ENCODE results near the gene ONECUT3. TPM values are rescaled to one million over a fixed set of nuclear protein-coding genes. Genes with fewer than 3 reads are reported as not detected.

Gene ONECUT3
- total and polyA plus RNA-seq, 9 of the 15 experiments (the other 6 are each of a cell fraction or from before 2014, with no cell fraction given), result not detected

- TF ChIP-seq CTCFL (IDR thresholded peaks at IDR 0.05; ENCODE audit: borderline replicate concordance, insufficient read depth, low read depth, low read length, poor library complexity, severe bottlenecking) (peak; percentile 51), RBM25 (IDR thresholded peaks at IDR 0.05; ENCODE audit: low read depth, low read length, severe bottlenecking) (peak; percentile 100), NUFIP1 (IDR thresholded peaks at IDR 0.05; ENCODE audit: partially characterized antibody) (no peak), CC2D1A (IDR thresholded peaks at IDR 0.05) (no peak), HNRNPLL (IDR thresholded peaks at IDR 0.05; ENCODE audit: low read depth, low read length, poor library complexity, severe bottlenecking) (no peak), BHLHE40 (IDR thresholded peaks at IDR 0.05; ENCODE audit: low read length) (no peak), PCBP1 (IDR thresholded peaks at IDR 0.05; ENCODE audit: low read depth, low read length, poor library complexity, severe bottlenecking) (peak; percentile 85), TCF7L2 (IDR thresholded peaks at IDR 0.05; ENCODE audit: low read depth, low read length) (no peak), CTCF (IDR thresholded peaks at IDR 0.05 in 2 of 3, conservative IDR thresholded peaks at IDR 0.05 in 1 of 3; ENCODE audit: insufficient read depth in 2 of 3, low read depth in 1 of 3, low read length in 3 of 3) (peak in 2 of 3 experiments; percentile 24 to 25; a peak in 1 of 6 replicates), THAP7 (CRISPR knock-in tag; IDR thresholded peaks at IDR 0.05) (no peak), ZNF740 (CRISPR knock-in tag; IDR thresholded peaks at IDR 0.05) (peak; percentile 61; the same call in 1 of the 2 replicates), ZNF740 (tag; IDR thresholded peaks at IDR 0.05) (peak in 1 of 2 experiments; percentile 79; a peak in 2 of 4 replicates), RBFOX2 (IDR thresholded peaks at IDR 0.05; ENCODE audit: low read depth, low read length) (peak; percentile 59), MCM7 (IDR thresholded peaks at IDR 0.05) (no peak), ETV6 (IDR thresholded peaks at IDR 0.05; ENCODE audit: borderline replicate concordance in 1 of 2, low read depth in 2 of 2, low read length in 1 of 2) (no peak), ETV6 (CRISPR knock-in tag; IDR thresholded peaks at IDR 0.05; ENCODE audit: borderline replicate concordance) (no peak), HDAC2 (IDR thresholded peaks at IDR 0.05) (peak; percentile 28; the same call in 1 of the 2 replicates), TCF3 (CRISPR knock-in tag; IDR thresholded peaks at IDR 0.05) (no peak), AFF4 (CRISPR knock-in tag; IDR thresholded peaks at IDR 0.05) (no peak)
These were observed 58.7 kb downstream of the ONECUT3 start, which contains the start of gene ATP8B3 (continued) for GRCh38 chr19:1811942-1812425.
